Measurements from ENCODE around the gene RELN. TPM values are rescaled to one million over a fixed set of nuclear protein-coding genes. Genes with fewer than 3 reads are reported as not detected.
A peak's percentile ranks its signal among the peaks of the same experiment; 100 is the strongest.

Gene RELN
- total RNA-seq, 2 experiments from 2014 or later: not detected

DNA sequence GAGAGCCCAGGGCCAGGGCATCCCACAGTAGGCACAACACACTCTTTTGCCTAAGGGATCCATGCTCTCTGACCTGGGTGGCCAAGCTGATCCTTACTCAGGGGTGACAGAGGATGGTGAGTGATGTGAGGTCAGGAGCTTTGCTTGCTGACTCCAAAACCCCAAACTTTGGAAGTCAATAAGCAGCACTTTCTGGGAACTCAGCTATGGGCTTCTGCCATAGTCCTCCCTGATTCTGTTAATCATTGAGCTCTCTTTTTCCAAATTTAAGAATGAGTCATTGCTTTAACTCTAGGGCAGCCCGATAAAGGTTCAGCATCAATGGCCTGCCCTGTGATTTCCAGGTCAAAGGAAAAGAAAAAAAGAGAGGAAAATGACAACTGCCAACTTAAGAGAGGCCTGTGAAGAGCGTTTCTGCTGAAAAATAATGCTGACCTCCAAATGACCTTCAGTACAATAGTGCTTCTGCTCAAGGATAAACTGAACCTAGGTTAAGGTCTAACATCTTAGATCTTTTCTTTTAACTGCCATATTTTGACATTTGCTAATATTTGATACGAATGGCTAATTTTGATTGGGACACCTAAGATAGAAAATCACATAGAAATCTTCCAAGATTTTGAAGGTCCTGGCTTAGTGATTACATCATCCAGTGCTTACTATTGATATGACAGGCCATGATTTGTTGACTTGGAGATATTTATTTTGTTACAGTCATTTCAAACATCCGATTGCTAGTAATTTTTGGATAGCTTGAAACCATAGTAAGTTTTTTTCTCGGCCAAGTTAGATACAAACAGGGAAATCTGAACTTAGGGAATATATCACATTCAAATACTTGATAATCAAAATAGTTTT lies 20.8 kb upstream of the RELN start:
- CTCF ChIA-PET: interaction anchor here (0.5 kb wide), 1 partner anchor 24 kb away, joined by 3 read pairs; no protein-coding TSS in a partner anchor
- H3K4me3 Mint-ChIP-seq: no peak overlapping the region
- H3K9me3 Mint-ChIP-seq (ENCODE audit: low read depth): no peaks in the 10 kb centered on the region
- H3K4me1 Mint-ChIP-seq: no peaks in the 10 kb centered on the region
- peaks cover 3% of the 10 kb centered on the region for H3K27me3 Mint-ChIP-seq
- no peaks in the 10 kb centered on the region for H3K36me3 Mint-ChIP-seq
- no peak overlapping the region for H3K27ac Mint-ChIP-seq
- ATAC-seq (no peak), DNase-seq (no peak)

DNA sequence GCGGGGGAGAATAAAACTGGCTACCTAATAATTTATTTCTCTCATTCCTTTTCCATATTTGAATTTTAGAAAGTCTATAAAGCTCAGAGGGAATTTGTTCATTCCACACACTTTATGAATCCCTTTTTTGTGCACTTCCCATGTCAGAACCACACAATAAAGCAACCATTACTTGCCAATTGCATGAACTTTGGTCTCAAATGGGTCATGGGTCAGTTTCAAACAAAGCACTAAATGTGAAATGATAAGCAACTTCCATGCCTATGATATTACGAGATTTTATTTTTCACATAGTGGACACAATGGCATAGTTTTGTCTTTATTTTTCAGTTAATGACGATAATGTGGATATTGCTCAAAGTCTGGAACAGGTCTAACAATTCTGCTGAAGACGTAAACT lies 18.6 kb upstream of the RELN start:
- Mint-ChIP-seq H3K4me1 (no peaks in the 10 kb centered on the region), H3K9me3 (ENCODE audit: low read depth) (no peaks in the 10 kb centered on the region), H3K36me3 (no peaks in the 10 kb centered on the region), H3K27me3 (peaks cover 3% of the 10 kb centered on the region), H3K4me3 (no peak overlapping the region), H3K27ac (no peak overlapping the region)
- ATAC-seq (no peak), DNase-seq (no peak)
- CTCF ChIA-PET: no interaction called here

DNA sequence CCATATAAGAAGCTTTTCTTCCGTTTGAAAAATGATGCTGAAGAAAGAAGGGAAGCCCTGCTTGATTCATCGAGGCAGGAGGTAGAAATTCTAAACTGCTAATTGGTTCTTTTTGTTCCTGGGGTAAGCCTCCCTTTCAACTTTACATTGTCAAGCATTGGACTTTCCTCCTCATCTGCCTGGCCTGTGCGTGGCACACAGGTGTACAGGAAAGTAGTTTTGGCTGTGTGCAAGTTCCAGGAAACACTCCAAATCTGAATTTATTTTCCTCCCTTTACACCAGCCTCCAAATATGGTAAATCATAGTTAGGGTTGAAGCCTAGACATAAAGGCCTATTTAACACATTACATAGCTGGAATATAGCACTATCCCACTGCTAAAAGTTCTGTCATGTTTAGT lies 18.2 kb upstream of the RELN start:
- ATAC-seq: no peak
- no peaks in the 10 kb centered on the region for H3K36me3 Mint-ChIP-seq
- no peak overlapping the region for H3K27ac Mint-ChIP-seq
- H3K9me3 Mint-ChIP-seq (ENCODE audit: low read depth): no peaks in the 10 kb centered on the region
- H3K4me1 Mint-ChIP-seq: no peaks in the 10 kb centered on the region
- no peak overlapping the region for H3K4me3 Mint-ChIP-seq
- CTCF ChIA-PET: no interaction called here
- DNase-seq: no peak
- peaks cover 5% of the 10 kb centered on the region for H3K27me3 Mint-ChIP-seq

DNA sequence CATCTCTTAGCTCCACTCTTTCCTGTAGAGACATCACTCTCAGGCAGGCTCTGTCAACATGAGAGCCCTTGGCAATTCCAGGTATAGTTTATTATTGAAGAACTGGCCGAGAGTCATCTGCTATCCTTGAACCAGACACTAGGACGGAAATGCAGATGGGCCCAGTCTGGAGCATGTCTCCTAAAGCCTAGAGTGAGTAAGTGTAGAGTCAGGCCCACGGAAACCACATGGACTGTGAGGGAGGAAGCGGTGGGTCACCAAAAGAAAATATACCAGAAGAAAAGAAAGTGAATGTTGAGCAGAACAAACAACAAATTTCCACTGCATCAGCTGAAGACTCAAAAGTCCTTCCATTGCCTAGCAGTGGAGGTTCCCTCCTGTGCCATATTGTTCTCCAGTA lies 15.7 kb upstream of the RELN start:
- peaks cover 7% of the 10 kb centered on the region for H3K27me3 Mint-ChIP-seq
- H3K27ac Mint-ChIP-seq: no peak overlapping the region
- no peak for ATAC-seq
- CTCF ChIA-PET: no interaction called here
- H3K4me3 Mint-ChIP-seq: no peak overlapping the region
- no peaks in the 10 kb centered on the region for H3K4me1 Mint-ChIP-seq
- no peaks in the 10 kb centered on the region for H3K36me3 Mint-ChIP-seq
- no peaks in the 10 kb centered on the region for H3K9me3 Mint-ChIP-seq (ENCODE audit: low read depth)
- no peak for DNase-seq

DNA sequence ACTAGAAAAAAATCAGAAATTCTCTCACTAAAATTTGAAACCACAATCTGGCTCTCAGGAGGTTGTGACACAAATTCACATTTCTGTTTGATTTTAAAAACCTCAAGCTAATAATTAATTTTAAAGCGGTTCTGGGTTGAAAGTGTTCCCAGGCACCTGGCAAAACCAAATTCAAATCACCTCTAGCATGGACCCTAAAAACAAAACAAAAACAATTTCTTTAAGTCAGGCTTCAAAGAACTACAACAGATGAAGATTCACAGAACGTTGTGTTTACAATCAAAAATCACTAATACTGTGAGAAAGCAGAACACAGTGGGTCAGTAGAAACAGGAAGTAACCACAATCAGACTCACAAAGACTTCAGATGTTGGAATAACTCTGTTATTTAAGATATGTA lies 7.2 kb upstream of the RELN start:
- no peaks in the 10 kb centered on the region for H3K36me3 Mint-ChIP-seq
- H3K27ac Mint-ChIP-seq: no peak overlapping the region
- H3K4me3 Mint-ChIP-seq: no peak overlapping the region
- CTCF ChIA-PET: no interaction called here
- peaks cover 18% of the 10 kb centered on the region for H3K27me3 Mint-ChIP-seq
- no peaks in the 10 kb centered on the region for H3K4me1 Mint-ChIP-seq
- no peak for DNase-seq
- ATAC-seq: no peak
- no peaks in the 10 kb centered on the region for H3K9me3 Mint-ChIP-seq (ENCODE audit: low read depth)

DNA sequence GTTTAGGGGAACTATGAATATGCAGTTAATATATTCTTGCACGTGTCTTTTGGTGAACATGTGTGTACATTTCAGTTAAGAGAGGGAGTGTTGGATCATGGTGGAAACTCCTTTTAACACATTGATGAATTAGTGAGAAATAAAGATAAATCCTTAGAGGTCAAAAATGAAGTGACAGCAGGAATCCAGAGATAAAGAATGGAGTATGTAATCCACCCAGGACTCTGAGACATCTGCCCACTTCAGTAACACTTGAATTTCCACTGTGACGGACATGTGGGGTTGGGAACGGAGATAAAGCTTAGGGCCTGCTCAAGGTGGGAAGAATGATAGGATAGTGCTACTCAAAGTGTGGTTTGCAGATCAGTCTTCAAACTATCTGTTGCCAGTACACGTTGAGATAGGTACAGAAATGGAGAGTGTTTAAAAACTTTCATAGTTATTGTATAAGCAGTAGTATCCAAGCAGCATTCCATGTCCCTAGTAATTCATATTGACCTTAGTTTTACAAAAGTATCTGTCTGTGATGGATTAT lies 6.6 kb upstream of the RELN start:
- ATAC-seq (no peak), DNase-seq (no peak)
- H3K9me3 Mint-ChIP-seq (ENCODE audit: low read depth): no peaks in the 10 kb centered on the region
- no peak overlapping the region for H3K27ac Mint-ChIP-seq
- no peaks in the 10 kb centered on the region for H3K4me1 Mint-ChIP-seq
- H3K4me3 Mint-ChIP-seq: no peak overlapping the region
- CTCF ChIA-PET: no interaction called here
- no peaks in the 10 kb centered on the region for H3K36me3 Mint-ChIP-seq
- peaks cover 24% of the 10 kb centered on the region for H3K27me3 Mint-ChIP-seq

DNA sequence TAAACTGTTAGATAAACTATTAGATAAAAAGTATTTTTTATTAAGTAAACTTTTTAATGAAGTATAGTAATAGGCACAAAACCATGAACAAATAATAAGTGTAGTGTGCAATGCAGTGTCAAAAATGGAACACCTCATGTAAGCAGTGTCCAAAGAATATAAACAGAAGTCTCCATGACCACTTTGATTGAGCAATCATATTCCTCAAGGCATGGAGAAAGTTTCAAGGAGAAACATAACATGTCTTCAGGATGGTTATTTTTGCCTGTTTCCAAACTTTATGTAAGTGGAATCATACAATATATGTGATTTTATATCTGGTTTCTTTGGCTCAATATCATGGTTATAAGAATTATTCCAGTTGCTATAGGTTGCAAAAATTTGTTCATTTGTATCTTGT lies 6.1 kb upstream of the RELN start:
- ATAC-seq (no peak), DNase-seq (no peak)
- H3K4me3 Mint-ChIP-seq: no peak overlapping the region
- CTCF ChIA-PET: no interaction called here
- H3K36me3 Mint-ChIP-seq: no peaks in the 10 kb centered on the region
- H3K4me1 Mint-ChIP-seq: peaks cover 2% of the 10 kb centered on the region
- no peaks in the 10 kb centered on the region for H3K9me3 Mint-ChIP-seq (ENCODE audit: low read depth)
- H3K27ac Mint-ChIP-seq: no peak overlapping the region
- H3K27me3 Mint-ChIP-seq: peaks cover 27% of the 10 kb centered on the region

DNA sequence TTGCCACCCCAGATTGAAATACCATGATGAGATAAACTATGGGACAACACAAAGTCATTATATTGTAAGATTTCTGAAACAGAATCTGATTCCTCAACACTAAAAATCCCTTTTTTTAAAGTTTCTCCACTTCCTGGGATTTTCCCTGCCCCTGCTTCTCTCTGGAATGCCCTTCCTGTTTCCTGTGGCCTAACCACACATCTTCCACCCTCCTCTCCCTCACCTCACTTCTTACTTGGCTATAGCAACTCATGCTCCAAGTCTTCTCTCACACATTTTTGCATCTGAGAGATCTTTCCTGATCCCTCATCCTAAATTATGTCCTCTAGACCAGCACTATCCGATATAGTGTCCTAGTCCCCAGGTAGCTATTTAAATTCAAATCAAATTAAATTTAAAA lies 4.1 kb upstream of the RELN start:
- Mint-ChIP-seq H3K4me1 (peaks cover 10% of the 10 kb centered on the region), H3K4me3 (no peak overlapping the region)
- DNase-seq: no peak

DNA sequence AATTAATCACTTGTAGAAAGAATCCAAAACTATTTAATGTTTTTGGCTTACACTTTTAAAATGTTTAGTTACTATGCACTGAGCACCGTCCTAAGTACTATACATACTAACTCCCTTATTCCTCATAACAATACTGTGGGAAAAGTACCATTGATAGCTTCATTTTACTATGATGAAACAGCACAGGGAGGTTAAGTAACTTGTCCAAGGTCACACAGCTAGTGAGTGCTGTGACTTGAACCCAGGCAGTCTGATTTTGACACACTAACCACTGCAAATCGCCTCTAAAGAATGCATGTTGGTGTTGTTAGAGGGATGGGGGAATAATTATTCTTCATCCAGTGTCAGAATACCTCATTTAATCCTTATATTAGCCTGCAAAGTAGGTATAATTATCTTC lies 1.9 kb upstream of the RELN start:
- CTCF ChIA-PET: no interaction called here
- no peaks in the 10 kb centered on the region for H3K36me3 Mint-ChIP-seq

More for the DNA sequence above, 4.1 kb upstream of the RELN start:
- CTCF ChIA-PET: no interaction called here
- peaks cover 35% of the 10 kb centered on the region for H3K27me3 Mint-ChIP-seq
- H3K27ac Mint-ChIP-seq: no peak overlapping the region
- no peaks in the 10 kb centered on the region for H3K36me3 Mint-ChIP-seq
- H3K9me3 Mint-ChIP-seq (ENCODE audit: low read depth): no peaks in the 10 kb centered on the region
- no peak for ATAC-seq

DNA sequence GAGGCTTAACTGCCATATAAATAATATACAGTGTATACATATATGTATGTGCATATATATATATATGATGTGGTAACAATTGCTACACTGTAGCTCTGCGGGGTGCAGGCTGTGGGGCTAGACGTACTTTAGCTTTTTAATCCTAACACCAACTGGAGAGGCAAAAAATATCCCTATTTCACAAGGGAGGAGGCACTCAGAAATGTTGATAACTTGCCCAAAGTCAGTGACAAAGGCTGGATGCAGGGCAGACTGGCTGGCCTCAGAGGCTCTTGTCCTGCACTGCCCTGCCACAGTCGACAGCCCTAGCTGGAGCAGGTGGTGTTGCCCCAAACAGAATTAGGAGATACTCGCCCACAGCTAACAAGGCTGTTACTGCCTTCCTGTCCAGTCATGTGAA lies 1.5 kb upstream of the RELN start:
- Mint-ChIP-seq H3K9me3 (ENCODE audit: low read depth) (no peaks in the 10 kb centered on the region), H3K27ac (no peak overlapping the region), H3K27me3 (peaks cover 51% of the 10 kb centered on the region), H3K36me3 (no peaks in the 10 kb centered on the region), H3K4me3 (no peak overlapping the region), H3K4me1 (peaks cover 12% of the 10 kb centered on the region)
- DNase-seq (no peak), ATAC-seq (no peak)
- CTCF ChIA-PET: no interaction called here

More for the DNA sequence above, 1.9 kb upstream of the RELN start:
- DNase-seq (no peak), ATAC-seq (no peak)
- peaks cover 49% of the 10 kb centered on the region for H3K27me3 Mint-ChIP-seq
- H3K9me3 Mint-ChIP-seq (ENCODE audit: low read depth): no peaks in the 10 kb centered on the region
- no peak overlapping the region for H3K27ac Mint-ChIP-seq
- peaks cover 12% of the 10 kb centered on the region for H3K4me1 Mint-ChIP-seq
- H3K4me3 Mint-ChIP-seq: no peak overlapping the region

DNA sequence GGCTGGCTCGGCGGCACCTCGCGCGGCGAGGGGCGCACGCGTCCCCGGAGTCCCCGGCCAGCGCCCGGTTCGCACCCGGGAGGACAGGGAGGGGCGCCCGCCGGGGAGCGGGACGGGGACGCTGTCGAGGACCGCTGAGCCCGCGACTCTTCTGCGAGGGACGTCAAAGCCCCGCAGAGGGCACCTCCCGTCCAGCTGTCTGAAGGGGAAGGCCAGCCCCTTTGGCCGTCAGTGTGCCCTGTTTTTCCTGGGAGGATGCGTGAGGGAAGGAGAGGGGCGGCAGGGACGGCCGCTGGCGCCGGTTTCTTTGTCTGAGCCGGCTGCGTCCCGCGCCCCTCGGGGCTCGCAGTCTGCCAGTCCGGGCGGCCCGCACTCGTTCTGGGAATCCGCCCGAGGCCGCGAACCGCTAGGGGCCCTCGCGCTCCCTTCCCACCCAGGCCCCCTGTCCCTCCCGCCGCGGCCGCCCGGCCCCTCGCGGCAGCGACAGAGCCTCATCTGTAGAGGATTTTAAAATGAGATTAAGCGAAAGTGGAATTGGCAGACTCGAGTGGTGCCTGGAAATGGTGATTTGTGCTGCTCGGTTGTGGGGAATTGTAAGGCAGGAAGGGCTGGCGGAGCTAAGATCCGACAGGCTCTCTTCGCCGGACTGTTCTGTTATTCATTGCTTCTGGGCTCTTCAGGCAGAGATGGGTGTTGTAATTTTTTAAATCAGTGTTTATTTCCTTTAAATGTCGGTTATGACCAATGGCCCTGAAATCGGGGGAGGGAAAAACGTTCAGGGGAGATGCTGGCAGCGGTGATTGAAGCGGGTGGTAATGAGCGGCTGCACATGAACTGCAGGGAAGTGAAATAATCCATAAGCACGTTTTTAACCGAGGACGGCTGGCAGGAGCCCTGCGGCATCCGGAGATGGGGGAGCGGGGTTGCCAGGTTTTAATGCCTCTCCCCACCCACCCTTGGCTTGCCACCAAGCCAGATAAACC lies 618 bp upstream of the RELN start:
- peaks cover 12% of the 10 kb centered on the region for H3K4me1 Mint-ChIP-seq
- peaks cover 59% of the 10 kb centered on the region for H3K27me3 Mint-ChIP-seq
- no peaks in the 10 kb centered on the region for H3K9me3 Mint-ChIP-seq (ENCODE audit: low read depth)
- no peaks in the 10 kb centered on the region for H3K36me3 Mint-ChIP-seq
- H3K27ac Mint-ChIP-seq: peak overlapping the region; percentile 17
- DNase-seq: no peak
- ATAC-seq: no peak
- peak overlapping the region; percentile 59 for H3K4me3 Mint-ChIP-seq
- CTCF ChIA-PET: no interaction called here

DNA sequence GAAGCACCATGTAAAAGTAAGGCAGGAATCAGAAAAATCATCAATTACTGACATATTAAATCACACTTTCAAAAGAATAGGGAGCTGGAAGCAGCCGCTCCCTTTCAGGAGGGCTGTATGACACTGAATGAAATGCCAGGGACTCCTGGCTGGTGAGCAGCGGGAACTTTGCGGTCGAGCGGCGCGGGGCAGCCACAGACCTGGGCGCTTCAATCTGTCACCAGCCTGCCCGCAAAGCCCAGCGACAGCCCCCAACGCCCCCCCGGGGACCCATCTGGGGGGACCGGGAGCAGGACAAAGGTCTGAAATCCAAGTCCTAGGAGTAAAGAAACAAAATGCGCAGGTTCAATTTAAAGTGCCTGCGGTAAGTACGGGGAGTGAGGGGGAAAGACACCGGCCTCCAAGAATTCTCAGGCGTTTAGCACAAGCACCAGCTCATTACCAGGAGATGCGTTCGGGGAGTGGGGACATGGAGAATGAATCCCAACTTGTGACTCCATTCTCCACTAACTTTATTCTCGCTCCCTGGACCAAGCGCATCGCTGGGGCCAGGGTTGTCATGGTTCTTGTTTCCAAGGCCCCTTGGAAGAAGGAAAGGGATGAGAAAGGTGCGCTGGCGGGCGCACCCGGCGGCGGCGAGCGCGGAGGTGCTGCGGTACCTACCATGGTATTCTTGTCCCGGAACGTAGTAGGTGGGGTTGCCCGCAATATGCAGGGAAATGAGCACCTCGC lies 824 bp downstream of the RELN start:
- no peak for ATAC-seq
- H3K27me3 Mint-ChIP-seq: peaks cover 60% of the 10 kb centered on the region
- H3K27ac Mint-ChIP-seq: no peak overlapping the region
- DNase-seq: no peak
- no peaks in the 10 kb centered on the region for H3K36me3 Mint-ChIP-seq
- H3K9me3 Mint-ChIP-seq (ENCODE audit: low read depth): no peaks in the 10 kb centered on the region
- CTCF ChIA-PET: no interaction called here
- H3K4me1 Mint-ChIP-seq: peaks cover 12% of the 10 kb centered on the region
- no peak overlapping the region for H3K4me3 Mint-ChIP-seq

DNA sequence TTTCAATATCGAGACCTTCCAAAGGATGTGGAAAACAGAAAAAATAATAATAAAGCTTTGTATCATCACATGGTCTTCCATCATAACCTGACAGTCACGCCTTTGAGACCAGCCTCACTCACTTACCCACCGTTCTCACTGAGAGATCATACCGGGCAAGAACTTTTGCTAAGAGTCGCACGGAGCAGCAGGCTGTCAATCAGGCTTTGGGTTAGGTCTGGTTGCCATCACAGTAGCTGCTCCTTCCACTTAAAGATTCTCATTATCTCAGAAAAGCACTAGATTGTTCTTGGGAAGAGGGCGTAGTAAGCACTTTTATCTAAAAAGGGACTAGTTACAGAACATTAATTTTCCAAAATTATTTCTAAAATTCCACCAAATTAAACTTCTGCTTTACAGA lies 2.0 kb downstream of the RELN start:
- H3K27ac Mint-ChIP-seq: no peak overlapping the region
- ATAC-seq: no peak
- CTCF ChIA-PET: no interaction called here
- H3K27me3 Mint-ChIP-seq: peaks cover 53% of the 10 kb centered on the region
- no peaks in the 10 kb centered on the region for H3K36me3 Mint-ChIP-seq
- H3K4me3 Mint-ChIP-seq: no peak overlapping the region
- H3K9me3 Mint-ChIP-seq (ENCODE audit: low read depth): no peaks in the 10 kb centered on the region
- DNase-seq: no peak
- peaks cover 12% of the 10 kb centered on the region for H3K4me1 Mint-ChIP-seq

Data from activated CD8-positive, alpha-beta memory T cell treated with anti-CD3 and anti-CD28 coated beads, Interleukin-2, amount 10 ng/mL, durations not matched to agents 7 days and 5 days (primary cell).